ENCODE data around the gene MED29.

MED29 gene

DNA sequence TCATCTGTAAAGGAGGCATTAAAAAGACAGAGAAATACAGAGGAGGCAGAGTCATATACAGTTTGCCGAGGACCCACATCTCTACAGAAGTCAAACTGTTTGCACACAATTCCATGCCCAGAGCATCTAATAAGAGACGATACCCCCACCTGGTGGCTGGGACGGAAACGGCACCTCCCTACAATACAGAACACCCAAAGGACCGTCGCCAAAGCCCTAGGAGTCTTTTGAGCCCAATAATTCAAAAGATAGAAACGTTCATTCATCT is 20.6 kb downstream of the MED29 start:
- DNase-seq = peak in 12 of 14 donors; percentile 67 to 92 (median 84)

DNA sequence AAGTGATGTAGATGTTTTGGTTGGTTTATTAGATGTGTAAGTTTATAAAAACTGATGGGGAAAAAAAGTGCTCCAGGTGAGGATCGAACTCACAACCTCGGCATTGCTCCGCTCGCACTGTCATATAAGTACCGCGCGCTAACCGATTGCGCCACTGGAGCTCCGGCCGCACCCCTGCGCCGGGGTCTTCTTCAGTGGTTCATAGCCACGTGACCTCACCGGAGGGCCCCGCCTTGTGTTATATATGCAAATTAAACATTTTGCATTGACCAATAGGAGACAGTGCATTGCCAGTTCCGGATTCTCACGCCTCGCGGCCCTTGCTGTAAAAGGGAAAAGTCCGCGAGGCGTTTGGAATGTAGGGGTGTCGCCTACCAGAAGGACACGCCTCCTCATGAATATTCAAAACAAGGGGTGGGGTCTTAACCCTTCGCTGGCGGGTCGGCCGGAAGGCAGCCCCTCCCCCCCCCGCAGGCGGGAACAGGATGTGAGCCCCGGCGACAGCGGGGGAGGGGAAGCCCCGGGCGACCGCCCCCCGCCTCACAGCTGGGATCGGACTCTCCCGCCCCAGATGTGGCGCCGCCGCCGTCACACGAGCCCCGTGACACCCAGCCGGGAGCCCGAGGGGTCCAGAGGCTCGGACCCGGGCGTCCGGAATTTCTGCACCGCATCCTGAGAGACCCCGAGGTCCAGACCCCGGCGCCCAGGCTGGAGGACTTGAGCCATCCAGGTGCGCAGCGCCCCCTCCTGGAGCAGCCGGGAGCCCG is 21.1 kb downstream of the MED29 start, which contains the start of gene PLEKHG2:
Gene PLEKHG2, plus strand, starts transcription at position 570 of the 767 bp plus-strand sequence. CDS start 1,418 bp downstream, outside the sequence.
- DNase-seq = peak; percentile 53 to 99 (median 90)

DNA sequence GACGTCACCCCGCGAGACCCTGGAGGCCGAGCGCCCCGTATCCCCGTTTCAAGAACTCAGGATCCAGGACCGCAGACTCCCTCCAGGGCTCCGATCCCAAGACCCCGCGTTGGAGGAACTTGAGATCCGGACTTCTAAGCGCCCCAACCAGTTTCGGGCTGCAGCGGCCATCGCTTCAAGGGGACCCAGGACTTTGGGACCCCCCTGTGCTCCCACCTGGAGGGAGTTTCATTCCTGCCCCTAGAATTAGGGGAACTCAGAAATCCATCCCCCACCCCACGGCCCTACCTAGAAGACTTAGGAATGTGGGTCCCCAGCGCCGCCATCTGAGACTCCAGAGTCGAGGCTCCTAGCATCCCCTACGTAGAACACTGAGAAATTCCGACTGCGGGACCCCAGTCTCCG is 21.7 kb downstream of the MED29 start:
- peak in 2 of 14 donors; percentile 33 to 49 for DNase-seq

DNA sequence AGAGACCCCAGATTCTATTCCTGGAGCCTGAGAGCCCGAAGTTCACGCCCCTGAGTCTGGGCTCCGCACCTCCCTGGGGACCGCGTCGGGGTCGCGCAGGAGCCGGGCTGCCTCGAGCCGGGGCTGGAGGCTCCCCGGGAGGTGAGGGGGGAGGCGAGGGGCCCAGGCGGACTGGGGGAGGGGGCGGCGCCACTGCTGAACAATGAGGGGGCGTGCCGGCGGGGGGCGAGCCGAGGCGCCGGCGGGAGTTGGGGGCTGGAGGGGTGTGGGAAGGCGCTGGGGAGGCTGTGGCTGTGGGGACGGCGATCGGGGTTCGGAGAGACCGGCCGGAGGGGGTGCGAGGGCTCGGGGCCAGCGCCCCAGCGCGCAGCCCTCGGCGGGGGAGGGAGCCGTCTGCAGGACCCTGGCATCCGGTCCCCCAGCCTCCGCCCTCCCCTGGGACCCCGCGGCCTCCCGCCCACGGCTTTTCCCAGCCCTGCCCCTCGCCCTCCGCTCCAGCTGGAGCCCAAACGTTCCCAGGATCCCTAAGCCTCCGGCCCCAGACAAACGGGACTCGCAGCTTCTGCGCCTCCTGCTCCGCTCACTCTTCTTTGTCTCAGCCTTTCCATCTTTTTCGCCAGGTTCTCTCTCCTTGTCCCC is 22.2 kb downstream of the MED29 start:
- peak in 2 of 14 donors; percentile 35 to 48 for DNase-seq

DNA sequence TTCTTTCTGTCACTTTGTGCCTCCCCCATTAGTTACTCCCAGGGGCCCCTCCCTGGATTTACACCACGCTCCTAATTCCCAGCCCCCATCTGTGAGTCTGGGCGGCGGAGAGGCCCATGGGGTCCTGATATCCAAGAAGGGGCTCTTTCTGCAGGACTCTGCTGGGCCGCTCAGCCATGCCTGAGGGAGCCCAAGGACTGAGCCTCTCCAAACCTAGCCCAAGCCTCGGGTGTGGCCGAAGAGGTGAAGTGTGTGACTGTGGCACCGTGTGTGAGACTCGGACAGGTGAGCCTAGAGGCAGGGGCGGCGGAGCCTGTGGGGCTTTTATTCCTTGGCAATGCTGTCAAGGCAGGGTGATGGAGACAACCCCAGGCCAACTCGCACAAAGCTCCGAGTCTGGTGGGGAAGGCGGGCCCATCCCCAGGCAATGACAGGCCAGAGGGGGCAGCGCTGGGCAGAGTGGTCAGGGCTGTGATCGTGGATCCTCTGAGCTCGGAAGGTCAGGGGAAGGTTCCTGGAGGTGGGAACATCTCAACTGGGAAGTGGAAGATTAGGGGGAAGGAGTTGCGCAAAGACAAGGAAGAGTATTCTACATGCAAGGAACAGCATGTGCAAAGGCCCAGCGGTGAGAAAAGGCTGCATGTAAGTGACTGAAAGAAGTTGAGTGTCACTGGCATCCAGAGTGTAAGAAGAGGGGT is 22.9 kb downstream of the MED29 start:
- DNase-seq = peak in 1 of 14 donors; percentile 35

DNA sequence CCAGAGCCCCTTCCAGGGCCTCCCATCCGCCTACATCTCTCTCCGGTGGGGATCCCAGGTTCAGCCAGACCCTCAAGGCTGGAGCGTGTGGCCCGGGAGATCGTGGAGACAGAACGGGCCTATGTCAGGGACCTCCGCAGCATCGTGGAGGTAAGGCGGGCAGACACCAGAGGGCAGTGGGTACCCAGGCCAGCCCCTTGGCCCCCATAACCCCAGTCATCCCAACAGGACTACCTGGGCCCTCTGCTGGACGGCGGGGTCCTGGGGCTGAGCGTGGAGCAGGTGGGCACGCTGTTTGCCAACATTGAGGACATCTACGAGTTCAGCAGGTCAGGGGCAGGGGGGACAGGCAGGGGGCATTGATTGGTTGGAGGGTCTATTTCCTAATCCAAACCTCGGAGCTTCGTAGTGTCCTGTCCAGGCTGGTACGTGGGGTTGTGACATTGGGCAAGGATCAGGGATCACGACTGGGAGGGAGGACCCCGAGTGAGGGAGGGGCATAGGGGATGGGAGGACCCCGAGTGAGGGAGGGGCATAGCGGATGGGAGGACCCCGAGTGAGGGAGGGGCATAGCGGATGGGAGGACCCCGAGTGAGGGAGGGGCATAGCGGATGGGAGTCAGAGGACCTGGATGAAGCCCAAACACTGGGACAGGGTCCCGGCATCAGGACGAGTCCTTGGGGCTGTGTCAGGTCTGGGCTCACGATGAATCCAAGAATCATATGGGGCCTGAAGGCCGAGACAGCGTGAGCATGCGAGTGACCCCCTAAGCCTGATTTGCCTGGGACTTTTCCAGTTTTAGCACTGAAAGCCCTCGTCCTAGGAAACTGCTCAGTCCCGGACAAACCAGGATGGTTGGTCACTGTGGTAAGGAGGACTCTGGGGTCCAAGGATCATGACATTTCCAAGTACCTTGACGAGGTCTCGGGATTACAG is 24.2 kb downstream of the MED29 start:
- DNase-seq = no peak

DNA sequence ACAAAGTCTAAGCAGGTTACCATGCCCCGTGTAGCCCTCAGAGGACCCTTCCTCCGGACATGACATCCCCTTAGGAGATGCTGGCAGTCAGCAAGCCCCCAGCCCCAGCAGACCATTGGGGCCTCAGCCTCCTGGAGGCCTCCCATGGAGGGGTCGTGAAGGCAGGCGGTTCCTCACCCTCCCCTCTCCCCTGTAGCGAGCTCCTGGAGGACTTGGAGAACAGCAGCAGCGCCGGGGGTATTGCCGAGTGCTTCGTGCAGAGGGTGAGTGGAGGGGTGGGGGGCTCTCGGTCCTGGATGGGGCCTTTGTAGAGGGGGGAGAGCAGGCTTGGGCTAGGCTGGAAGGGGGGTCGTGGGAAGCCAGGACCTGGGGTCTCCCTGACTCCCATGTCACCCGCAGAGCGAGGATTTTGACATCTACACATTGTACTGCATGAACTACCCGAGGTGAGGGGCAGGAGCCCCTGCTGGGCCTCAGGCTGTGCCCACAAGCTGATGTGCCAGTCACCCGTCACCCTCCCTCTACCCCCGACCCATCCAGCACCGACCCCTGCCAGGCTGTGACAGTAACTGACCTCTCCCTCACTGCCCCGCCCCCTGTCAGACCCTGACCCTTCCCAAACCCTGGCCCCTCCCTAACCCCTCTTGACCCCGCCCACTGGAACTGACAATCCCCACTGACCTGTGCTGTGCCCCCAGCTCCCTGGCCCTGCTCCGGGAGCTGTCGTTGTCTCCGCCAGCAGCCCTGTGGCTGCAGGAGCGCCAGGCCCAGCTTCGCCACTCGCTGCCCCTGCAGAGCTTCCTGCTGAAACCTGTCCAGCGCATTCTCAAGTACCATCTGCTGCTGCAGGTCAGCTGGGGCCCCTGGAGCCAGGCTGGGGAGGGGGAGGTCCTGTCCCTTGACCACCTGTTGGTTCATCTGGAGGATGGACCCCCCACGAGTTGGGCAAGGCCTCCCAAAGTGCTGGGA is 25.3 kb downstream of the MED29 start:
- DNase-seq = no peak

DNA sequence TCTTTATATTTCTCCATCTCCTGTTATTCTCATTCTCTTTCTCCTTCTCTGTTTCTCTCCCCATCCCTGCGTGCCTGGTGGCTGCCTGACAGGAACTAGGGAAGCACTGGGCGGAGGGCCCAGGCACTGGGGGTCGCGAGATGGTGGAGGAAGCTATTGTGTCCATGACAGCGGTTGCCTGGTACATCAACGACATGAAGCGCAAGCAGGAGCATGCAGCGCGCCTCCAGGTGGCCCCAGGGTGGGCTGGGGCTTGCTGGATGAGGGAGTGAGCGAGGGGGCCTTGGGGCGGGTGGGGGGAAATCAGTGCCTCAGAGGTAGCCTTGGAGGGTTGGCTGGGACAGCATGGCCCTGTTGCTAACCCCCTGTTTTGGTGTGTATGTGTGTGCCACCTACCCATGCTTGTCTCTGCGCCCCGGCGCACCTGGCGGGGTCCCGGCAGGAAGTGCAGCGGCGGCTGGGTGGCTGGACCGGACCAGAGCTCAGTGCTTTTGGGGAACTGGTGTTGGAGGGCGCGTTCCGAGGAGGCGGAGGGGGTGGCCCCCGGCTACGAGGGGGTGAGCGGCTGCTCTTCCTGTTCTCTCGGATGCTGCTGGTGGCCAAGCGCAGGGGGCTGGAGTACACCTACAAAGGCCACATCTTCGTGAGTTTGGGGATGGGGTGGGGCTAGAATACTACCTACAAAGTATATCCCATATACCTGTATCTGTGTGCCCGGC is 26.4 kb downstream of the MED29 start:
- no peak for DNase-seq

DNA sequence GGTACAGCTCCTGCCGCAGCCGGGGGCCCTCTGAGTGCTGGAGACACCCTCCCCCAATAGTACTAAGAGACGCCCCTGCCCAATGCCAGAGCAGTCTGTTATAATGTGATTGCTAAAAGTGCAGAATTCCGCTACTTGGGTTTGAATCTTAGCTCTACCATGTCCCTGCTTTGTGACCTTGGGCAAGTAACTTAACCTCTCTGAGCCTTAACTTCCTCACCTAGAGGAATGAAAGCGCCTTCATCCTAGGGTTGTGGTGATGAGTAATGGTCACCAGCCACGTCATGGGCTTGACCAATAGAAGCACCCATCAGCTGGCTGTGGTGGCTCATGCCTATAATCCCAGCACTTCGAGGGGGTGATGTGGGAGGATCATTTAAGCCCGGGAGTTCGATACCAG is 27.8 kb downstream of the MED29 start:
- DNase-seq = no peak

DNA sequence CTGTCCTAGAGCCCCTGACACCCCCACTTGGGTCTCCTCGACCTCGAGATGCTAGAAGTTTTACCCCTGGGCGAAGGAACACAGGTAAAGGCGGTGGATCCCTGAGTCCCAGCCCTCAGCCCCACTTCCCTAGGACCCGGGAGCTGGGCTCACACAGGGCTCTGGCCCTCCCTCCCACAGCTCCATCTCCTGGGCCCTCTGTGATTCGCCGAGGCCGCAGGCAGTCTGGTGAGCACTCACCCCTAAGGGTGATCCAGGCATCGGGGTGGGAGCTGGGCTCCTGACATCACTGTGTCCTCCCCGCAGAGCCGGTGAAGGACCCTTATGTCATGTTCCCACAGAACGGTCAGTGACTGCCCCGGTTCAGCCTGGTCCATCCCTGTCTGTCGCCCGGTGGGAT is 29.6 kb downstream of the MED29 start:
- DNase-seq = no peak

DNA sequence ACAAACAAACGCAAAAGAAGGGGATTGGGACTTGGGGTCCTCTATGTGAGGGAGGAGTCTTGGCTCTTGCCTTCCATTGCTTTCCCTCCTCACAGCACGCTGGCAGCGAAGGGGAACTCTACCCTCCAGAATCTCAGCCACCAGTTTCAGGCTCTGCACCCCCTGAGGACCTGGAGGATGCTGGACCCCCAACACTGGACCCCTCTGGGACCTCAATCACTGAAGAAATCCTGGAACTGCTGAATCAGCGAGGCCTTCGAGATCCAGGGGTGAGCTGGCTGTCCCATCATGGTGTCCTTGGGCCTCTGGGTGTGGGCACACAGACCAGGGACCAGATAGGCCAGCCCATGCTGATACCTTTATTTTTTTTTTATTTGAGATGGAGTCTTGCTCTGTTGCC is 30.8 kb downstream of the MED29 start:
- no peak for DNase-seq

DNA sequence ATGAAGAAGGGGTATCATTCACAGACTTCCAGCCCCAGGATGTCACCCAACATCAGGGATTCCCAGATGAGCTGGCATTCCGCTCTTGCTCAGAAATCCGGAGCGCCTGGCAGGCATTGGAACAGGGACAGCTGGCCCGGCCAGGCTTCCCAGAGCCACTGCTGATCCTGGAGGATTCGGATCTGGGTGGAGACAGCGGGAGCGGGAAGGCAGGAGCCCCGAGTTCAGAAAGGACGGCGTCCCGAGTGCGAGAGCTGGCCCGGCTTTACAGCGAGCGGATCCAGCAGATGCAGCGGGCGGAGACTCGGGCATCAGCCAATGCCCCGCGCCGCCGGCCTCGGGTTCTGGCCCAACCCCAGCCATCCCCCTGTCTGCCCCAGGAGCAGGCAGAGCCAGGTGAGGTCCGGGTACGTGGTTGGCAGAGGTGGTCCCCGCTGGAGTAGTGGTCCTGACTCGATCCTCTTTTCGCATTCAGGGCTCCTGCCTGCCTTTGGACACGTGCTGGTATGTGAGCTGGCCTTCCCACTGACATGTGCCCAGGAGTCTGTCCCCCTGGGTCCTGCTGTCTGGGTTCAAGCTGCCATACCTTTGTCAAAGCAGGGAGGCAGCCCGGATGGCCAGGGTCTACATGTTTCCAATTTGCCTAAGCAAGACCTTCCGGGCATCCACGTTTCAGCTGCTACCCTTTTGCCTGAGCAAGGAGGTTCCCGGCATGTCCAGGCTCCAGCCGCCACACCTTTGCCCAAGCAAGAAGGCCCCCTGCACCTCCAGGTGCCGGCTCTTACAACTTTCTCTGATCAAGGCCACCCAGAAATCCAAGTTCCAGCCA is 32.3 kb downstream of the MED29 start:
- DNase-seq = no peak

DNA sequence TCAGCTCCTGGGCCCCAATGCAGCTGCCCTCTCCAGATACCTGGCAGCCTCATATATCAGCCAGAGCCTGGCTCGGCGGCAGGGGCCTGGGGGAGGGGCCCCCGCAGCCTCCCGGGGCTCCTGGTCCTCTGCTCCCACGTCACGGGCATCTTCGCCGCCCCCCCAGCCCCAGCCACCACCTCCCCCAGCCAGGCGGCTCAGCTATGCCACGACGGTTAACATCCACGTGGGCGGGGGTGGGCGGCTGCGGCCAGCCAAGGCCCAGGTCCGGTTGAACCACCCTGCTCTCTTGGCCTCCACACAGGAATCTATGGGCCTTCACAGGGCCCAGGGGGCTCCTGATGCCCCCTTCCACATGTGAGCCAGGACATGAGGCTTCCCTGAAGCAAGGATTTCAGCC is 33.8 kb downstream of the MED29 start:
- DNase-seq = no peak

DNA sequence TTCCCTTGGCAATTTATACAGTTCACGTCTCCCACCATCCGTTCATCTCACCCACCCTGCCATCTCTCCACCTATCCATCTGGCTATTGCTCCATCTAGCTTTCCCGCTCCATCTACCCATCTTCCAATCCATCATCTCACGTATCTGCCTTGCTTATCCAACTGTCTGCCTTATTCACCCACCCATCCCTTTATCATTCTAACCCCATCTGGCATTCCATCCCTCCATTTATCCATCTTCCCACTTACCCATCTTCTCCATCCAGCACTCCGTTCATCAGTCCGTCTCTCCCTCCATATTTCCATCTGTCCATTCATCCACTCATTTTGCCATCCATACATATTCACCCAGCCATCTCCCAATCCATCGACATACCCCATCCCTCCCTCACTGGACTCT is 34.6 kb downstream of the MED29 start:
- DNase-seq = no peak

DNA sequence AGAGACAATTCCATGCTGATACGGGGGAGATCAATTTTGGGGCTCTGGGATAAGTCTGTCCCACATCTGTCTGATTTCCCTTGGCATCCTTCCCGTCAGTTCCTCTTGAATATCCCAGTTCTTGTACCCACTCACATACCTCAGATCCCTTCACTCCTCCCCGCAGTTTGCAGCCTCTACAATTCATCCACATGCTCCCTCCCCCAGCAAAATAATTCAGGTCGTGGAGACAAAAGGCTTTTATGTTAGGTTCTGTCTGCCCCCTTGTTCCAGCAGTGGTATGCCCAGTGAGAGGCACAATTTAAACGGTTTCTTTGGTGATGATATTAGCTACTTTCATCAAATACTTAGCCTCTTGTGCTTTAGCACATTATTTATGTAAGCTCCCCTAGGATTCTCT is 35.0 kb downstream of the MED29 start:
- DNase-seq = no peak

DNA sequence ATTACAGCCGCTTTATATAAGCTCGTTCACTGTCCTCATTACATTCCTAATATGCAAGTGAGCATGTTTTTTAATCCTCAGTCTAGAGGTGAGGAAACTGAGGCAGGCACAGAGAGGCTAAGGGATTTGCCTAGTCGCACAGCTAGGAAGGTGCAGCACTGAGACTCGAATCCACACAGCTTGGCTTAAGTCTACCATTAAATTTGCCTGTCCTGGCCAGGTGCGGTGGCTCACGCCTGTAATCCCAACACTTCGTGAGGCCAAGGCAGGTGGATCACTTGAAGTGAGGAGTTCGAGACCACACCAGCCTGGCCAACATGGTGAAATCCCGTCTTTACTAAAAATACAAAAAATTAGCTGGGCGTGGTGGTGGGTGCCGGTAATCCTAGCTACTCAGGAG is 36.5 kb downstream of the MED29 start:
- DNase-seq = no peak

DNA sequence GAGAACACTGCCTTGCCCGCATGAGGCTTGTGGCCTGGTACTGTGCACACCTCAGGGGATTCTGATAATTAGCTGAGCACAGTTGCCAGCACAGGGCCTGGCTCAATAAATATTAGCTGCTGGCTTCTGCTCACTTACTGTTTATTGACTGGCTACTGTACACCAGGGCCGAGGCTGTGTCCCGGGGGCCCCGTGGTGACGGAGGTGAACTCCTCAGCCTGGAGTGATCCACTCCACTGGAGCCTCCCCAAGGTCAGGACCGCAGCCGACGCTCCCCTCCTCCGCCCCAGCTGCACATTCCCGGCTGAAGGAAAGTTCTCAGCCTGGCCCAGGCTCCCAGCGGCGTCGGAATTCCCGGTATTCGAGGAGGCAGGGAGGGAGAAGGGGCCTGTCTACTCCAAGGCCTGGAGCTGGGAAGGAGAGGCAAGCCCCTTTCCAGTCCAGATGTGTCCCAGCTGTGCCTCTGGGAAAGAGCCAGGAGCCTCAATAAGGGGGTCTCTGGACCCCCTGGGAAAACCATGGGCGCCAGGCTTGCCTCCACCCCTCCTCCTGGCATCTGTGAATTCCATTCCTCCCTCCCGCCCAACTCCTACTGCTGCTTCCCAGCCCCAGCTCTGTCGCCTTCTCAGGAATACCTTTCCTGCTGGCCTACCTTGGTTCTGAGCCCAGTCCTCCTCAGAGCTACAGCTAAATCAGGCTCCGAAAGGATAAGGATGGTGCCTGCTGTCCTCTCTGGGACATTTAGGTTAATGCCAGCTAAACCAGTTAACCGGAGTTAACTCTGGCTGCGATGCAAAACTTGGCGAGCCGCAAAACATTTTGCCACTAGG is 37.3 kb downstream of the MED29 start:
- DNase-seq = no peak

DNA sequence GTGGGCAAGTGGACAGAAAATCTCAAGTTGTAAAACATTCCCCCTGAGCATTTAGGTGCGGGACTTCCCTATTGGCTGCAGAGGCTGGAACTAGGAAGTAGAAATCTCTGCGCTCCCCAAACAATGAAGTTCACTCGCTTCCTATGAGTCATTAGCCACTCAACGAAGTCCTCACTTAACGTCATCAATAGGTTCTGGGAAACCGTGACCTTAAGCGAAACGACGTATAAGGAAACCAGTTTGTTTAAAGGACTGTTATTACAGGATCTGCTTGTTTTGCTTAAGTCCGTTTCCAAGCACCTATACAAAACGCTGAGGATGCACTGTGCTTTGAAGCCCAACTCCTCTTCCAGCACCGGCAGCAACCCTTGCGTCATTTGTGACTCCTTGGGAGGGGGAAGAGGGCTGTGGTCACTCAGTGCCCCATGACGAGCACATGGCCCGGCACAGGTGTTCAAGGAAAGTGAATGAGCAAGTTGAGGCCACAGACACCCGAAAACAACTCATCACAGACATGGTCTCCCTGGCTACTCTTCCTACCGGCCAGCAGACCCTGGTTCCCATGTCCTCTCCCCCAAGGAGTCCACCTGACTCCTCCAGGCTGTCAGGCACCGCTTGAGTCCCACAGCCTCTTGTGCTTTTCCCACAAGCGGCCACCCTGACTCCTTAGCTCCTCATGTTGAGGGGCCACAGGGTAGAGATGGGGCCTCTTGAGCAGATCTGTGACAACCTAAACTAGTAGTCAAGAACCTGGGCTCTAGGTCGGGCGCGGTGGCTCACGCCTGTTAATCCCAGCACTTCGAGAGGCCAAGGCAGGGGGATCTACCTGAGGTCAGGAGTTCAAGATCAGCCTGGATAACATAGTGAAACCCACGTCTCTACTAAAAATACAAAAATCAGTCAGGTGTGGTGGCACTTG is 39.8 kb downstream of the MED29 start:
- peak in 3 of 14 donors; percentile 9 to 38 (median 26) for DNase-seq
